Activated B cell treated with CpG ODN at 0.5 μM for 24 hours (primary cell): ENCODE measurements around the gene PLEKHG3. TPM values are rescaled to one million over a fixed set of nuclear protein-coding genes. Genes with fewer than 3 reads are reported as not detected.

Experiments
- ATAC-seq: fragments of 200-7000 bp; cut with Tn5 transposase; one replicate; pipeline ENCODE4 v1.10.0; 2021; ENCODE audit warnings: low read depth, mild to moderate bottlenecking, moderate library complexity
- CTCF ChIA-PET: fragments of 350-600 bp; sonication (Branson Sonifier 250); formaldehyde crosslinking; loops from one replicate; lab custom pipeline; 2021; ENCODE audit warnings: antibody characterized with exemption; lab: Charles Lee
- POLR2A ChIA-PET: fragments of 350-600 bp; sonication (Branson Sonifier 250); formaldehyde crosslinking; loops from one replicate; lab custom pipeline; 2021; ENCODE audit warnings: antibody characterized with exemption; lab: Charles Lee
- DNase-seq: peaks from one replicate; pipeline ENCODE4 v3.0.0; 2022
- H3K27ac Mint-ChIP-seq: one replicate; pipeline ENCODE4 v1.8.0; 2020; ENCODE audit warnings: mixed read lengths
- H3K27me3 Mint-ChIP-seq: one replicate; pipeline ENCODE4 v1.8.0; 2021; ENCODE audit warnings: mixed read lengths
- H3K36me3 Mint-ChIP-seq: one replicate; pipeline ENCODE4 v1.8.0; 2021; ENCODE audit warnings: low read depth, mixed read lengths
- H3K4me1 Mint-ChIP-seq: one replicate; pipeline ENCODE4 v1.8.0; 2021; ENCODE audit warnings: mixed read lengths
- H3K4me3 Mint-ChIP-seq: one replicate; pipeline ENCODE4 v1.8.0; 2020; ENCODE audit warnings: mild to moderate bottlenecking, mixed read lengths
- H3K9me3 Mint-ChIP-seq: one replicate; pipeline ENCODE4 v1.8.0; 2020; ENCODE audit warnings: mixed read lengths
- intact Hi-C: fragments of 100-400 bp; cut with micrococcal nuclease; formaldehyde crosslinking; loops from one replicate; pipeline ENCODE4 v1.15.1; 2024
- total RNA-seq: library from RNA; stranded (reverse); gene quantifications from 2 replicates; pipeline ENCODE4 v1.2.3, GENCODE V29; 2022
- TF ChIP-seq, protein P1 (sequence below): fragments of 200-600 bp; IDR thresholded peaks from one replicate; pipeline ENCODE4 v1.8.0; 2022; ENCODE audit warnings: antibody characterized with exemption, mild to moderate bottlenecking

Gene PLEKHG3
- total RNA-seq, 1 donor from 2014 or later, result 0.07 TPM

DNA sequence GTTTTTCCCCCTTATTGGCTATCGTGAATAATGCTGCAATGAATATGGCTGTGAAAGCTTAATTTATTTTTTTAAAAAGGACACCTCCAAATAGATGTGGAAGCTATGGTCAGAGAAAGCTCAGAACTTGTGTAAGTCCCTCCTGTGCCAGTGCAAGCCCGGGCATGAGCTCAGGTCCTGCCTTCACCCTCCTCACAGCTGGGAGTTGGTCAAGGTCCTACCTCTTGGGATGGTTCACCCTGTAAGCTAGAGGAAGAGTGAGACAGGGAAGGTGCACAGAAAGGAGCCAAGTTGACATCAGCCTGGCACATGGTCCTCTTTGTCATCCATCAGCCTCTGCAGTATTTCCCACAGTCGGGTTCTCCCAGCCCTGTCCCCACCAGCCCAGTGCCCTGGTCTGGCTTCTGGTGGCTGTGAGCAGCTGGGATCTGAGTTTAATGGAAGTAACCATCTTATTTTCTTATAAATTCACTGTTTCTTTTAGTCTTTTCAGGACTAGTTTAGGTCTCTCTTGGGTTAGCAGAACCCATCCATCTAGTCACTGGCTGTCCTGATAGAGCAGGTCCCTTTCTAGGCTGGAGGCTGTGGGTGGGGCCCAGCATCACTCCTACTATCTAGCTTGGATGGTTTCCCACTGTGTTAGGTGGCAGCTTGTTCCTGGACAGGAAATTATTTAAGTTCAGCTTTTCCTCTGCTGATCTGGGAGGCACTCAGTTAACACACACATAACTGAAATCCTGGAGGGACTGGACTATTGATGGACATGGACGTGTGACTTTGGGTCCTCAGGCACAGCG lies 11.8 kb upstream of the PLEKHG3 start:
- TF ChIP-seq, protein P1, sequence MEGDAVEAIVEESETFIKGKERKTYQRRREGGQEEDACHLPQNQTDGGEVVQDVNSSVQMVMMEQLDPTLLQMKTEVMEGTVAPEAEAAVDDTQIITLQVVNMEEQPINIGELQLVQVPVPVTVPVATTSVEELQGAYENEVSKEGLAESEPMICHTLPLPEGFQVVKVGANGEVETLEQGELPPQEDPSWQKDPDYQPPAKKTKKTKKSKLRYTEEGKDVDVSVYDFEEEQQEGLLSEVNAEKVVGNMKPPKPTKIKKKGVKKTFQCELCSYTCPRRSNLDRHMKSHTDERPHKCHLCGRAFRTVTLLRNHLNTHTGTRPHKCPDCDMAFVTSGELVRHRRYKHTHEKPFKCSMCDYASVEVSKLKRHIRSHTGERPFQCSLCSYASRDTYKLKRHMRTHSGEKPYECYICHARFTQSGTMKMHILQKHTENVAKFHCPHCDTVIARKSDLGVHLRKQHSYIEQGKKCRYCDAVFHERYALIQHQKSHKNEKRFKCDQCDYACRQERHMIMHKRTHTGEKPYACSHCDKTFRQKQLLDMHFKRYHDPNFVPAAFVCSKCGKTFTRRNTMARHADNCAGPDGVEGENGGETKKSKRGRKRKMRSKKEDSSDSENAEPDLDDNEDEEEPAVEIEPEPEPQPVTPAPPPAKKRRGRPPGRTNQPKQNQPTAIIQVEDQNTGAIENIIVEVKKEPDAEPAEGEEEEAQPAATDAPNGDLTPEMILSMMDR, result no peak
- Mint-ChIP-seq H3K27ac (no peak overlapping the region), H3K27me3 (peaks cover 12% of the 10 kb centered on the region), H3K36me3 (no peaks in the 10 kb centered on the region), H3K4me1 (no peaks in the 10 kb centered on the region), H3K4me3 (no peak overlapping the region), H3K9me3 (no peaks in the 10 kb centered on the region)
- POLR2A ChIA-PET, result no interaction called here
- DNase-seq (no peak), ATAC-seq (no peak)
- intact Hi-C loops, result no loop called here
- CTCF ChIA-PET, result no interaction called here

GRCh38 chr14:64692986-64693809 lies 11.0 kb upstream of the PLEKHG3 start:
- Mint-ChIP-seq H3K9me3 (no peaks in the 10 kb centered on the region), H3K4me1 (no peaks in the 10 kb centered on the region), H3K27me3 (peaks cover 17% of the 10 kb centered on the region), H3K27ac (no peak overlapping the region), H3K4me3 (no peak overlapping the region), H3K36me3 (no peaks in the 10 kb centered on the region)
- DNase-seq, result no peak
- TF ChIP-seq, protein P1, result no peak
- no peak for ATAC-seq
- ChIA-PET POLR2A (no interaction called here), CTCF (no interaction called here)
- intact Hi-C loops, result no loop called here

DNA sequence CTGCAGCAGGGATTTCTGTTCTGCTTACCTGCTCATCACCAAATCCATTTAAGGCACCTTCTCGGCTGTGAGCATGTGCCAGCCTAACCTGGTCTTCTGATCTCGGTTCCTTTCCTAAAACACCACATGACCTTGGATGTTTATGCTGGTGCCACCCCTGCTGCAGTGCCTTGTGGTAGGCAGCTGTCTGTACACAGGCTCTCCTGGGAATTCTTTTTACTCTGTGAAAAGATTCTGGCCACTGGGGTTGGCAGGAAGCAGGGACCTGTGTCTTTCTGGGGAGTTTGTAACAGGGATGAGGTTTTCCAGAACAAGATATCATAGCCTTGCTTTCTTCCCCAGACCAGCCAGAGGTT lies 10.4 kb upstream of the PLEKHG3 start:
- Mint-ChIP-seq H3K27me3 (peaks cover 21% of the 10 kb centered on the region), H3K27ac (no peak overlapping the region)

GRCh38 chr14:64695071-64695470 lies 9.2 kb upstream of the PLEKHG3 start:
- no peaks in the 10 kb centered on the region for H3K36me3 Mint-ChIP-seq
- no peaks in the 10 kb centered on the region for H3K9me3 Mint-ChIP-seq
- CTCF ChIA-PET, result no interaction called here
- peaks cover 28% of the 10 kb centered on the region for H3K27me3 Mint-ChIP-seq
- POLR2A ChIA-PET, result no interaction called here
- H3K4me3 Mint-ChIP-seq, result no peak overlapping the region
- DNase-seq, result no peak
- no peak for ATAC-seq
- no peak overlapping the region for H3K27ac Mint-ChIP-seq
- TF ChIP-seq, protein P1, result no peak
- intact Hi-C loops, result no loop called here
- H3K4me1 Mint-ChIP-seq, result peaks cover 7% of the 10 kb centered on the region

More for the DNA sequence above, 10.4 kb upstream of the PLEKHG3 start:
- intact Hi-C loops, result no loop called here
- ATAC-seq, result no peak
- Mint-ChIP-seq H3K36me3 (no peaks in the 10 kb centered on the region), H3K9me3 (no peaks in the 10 kb centered on the region), H3K4me3 (no peak overlapping the region), H3K4me1 (peaks cover 2% of the 10 kb centered on the region)
- DNase-seq, result no peak
- ChIA-PET CTCF (no interaction called here), POLR2A (no interaction called here)
- TF ChIP-seq, protein P1, result no peak

- ChIA-PET CTCF (no interaction called here), POLR2A (no interaction called here)
- TF ChIP-seq, protein P1, result no peak
- no peak for ATAC-seq
- H3K27ac Mint-ChIP-seq, result no peak overlapping the region
- no peak overlapping the region for H3K4me3 Mint-ChIP-seq
- H3K27me3 Mint-ChIP-seq, result peaks cover 39% of the 10 kb centered on the region
- peaks cover 7% of the 10 kb centered on the region for H3K4me1 Mint-ChIP-seq
- intact Hi-C loops, result no loop called here
- H3K9me3 Mint-ChIP-seq, result no peaks in the 10 kb centered on the region
- DNase-seq, result no peak
- H3K36me3 Mint-ChIP-seq, result no peaks in the 10 kb centered on the region
Measured at GRCh38 chr14:64696355-64696857, 7.8 kb upstream of the PLEKHG3 start.
